Measurements from ENCODE around the gene ENTPD2.

ENTPD2 gene

GRCh38 chr9:137030006-137030405 is 23.9 kb downstream of the ENTPD2 start:
- no peak for DNase-seq (ENCODE audit: low read depth)

- no peak for DNase-seq (ENCODE audit: low read depth)
Observed at GRCh38 chr9:137029058-137029936, 24.6 kb downstream of the ENTPD2 start.

- DNase-seq (ENCODE audit: low read depth): no peak
Observed at GRCh38 chr9:137028263-137029057, 25.4 kb downstream of the ENTPD2 start.

GRCh38 chr9:137027369-137028262 is 26.2 kb downstream of the ENTPD2 start, which contains the start of gene ABCA2:
Gene ABCA2, minus strand, starts transcription at chr9:137028237. Its CDS starts 97 bp downstream, at chr9:137028140.
- no peak for DNase-seq (ENCODE audit: low read depth)

GRCh38 chr9:137026828-137027227 is 27.0 kb downstream of the ENTPD2 start:
- DNase-seq (ENCODE audit: low read depth): no peak

- no peak for DNase-seq (ENCODE audit: low read depth)
Observed at GRCh38 chr9:137026384-137026783, 27.5 kb downstream of the ENTPD2 start.

- DNase-seq (ENCODE audit: low read depth): no peak
Observed at GRCh38 chr9:137025517-137025966, 28.3 kb downstream of the ENTPD2 start.

- no peak for DNase-seq (ENCODE audit: low read depth)
Observed at GRCh38 chr9:137023583-137023991, 30.3 kb downstream of the ENTPD2 start.

GRCh38 chr9:137023157-137023556 is 30.7 kb downstream of the ENTPD2 start:
- no peak for DNase-seq (ENCODE audit: low read depth)

GRCh38 chr9:137022662-137023008 is 31.2 kb downstream of the ENTPD2 start:
- no peak for DNase-seq (ENCODE audit: low read depth)

- no peak for DNase-seq (ENCODE audit: low read depth)
Observed at GRCh38 chr9:137021979-137022661, 31.7 kb downstream of the ENTPD2 start.

GRCh38 chr9:137021568-137021978 is 32.3 kb downstream of the ENTPD2 start:
- DNase-seq (ENCODE audit: low read depth): no peak

GRCh38 chr9:137020771-137021567 is 32.9 kb downstream of the ENTPD2 start:
- no peak for DNase-seq (ENCODE audit: low read depth)

GRCh38 chr9:137019891-137020683 is 33.8 kb downstream of the ENTPD2 start:
- DNase-seq (ENCODE audit: low read depth): no peak

- DNase-seq (ENCODE audit: low read depth): no peak
Observed at GRCh38 chr9:137018761-137019559, 34.9 kb downstream of the ENTPD2 start.

- no peak for DNase-seq (ENCODE audit: low read depth)
Observed at GRCh38 chr9:137017791-137018497, 35.9 kb downstream of the ENTPD2 start.

GRCh38 chr9:137017071-137017470 is 36.8 kb downstream of the ENTPD2 start:
- DNase-seq (ENCODE audit: low read depth): no peak

- DNase-seq (ENCODE audit: low read depth): no peak
Observed at GRCh38 chr9:137016436-137016835, 37.4 kb downstream of the ENTPD2 start.

All from non-pigmented ciliary epithelial cell (primary cell).